SK-N-SH treated with all-trans-retinoic acid at 6 μM for 48 hours (cell line): ENCODE results near the gene PARVB.

Experiments
- ATAC-seq: fragments of 200-7000 bp; cut with Tn5 transposase; 3 replicates; pipeline ENCODE4 v1.9.1; 2020; ENCODE audit warnings: mild to moderate bottlenecking, moderate library complexity
- BACH2 ChIP-seq: fragments of 250-450 bp; sonication (Bioruptor Pico); IDR thresholded peaks from 2 replicates; pipeline ENCODE4 v1.9.0; 2021; ENCODE audit warnings: mild to moderate bottlenecking, borderline replicate concordance
- CSDC2 ChIP-seq: fragments of 250-450 bp; sonication (Bioruptor Pico); IDR thresholded peaks from 2 replicates; pipeline ENCODE4 v1.5.0; 2020; ENCODE audit warnings: mild to moderate bottlenecking, moderate library complexity
- ESRRG ChIP-seq: fragments of 250-450 bp; sonication (Bioruptor Pico); IDR thresholded peaks from 2 replicates; pipeline ENCODE4 v1.6.1; 2021; ENCODE audit warnings: mild to moderate bottlenecking
- GLIS3 ChIP-seq: fragments of 250-450 bp; sonication (Bioruptor Pico); IDR thresholded peaks from 2 replicates; pipeline ENCODE4 v1.5.0; 2020; ENCODE audit warnings: mild to moderate bottlenecking, moderate library complexity
- ISL1 ChIP-seq: fragments of 250-450 bp; sonication (Bioruptor Pico); IDR thresholded peaks from 2 replicates; pipeline ENCODE4 v2.1.2; 2022; ENCODE audit warnings: mild to moderate bottlenecking, moderate library complexity
- OSR1 ChIP-seq: fragments of 250-450 bp; sonication (Bioruptor Pico); IDR thresholded peaks from 2 replicates; pipeline ENCODE4 v1.8.0; 2022; ENCODE audit warnings: moderate library complexity, mild to moderate bottlenecking, inconsistent platforms
- PATZ1 ChIP-seq: fragments of 250-450 bp; sonication (Bioruptor Pico); IDR thresholded peaks from 2 replicates; pipeline ENCODE4 v1.8.0; 2020; ENCODE audit warnings: mild to moderate bottlenecking, moderate library complexity, borderline replicate concordance
- PPARA ChIP-seq: fragments of 250-450 bp; sonication (Bioruptor Pico); IDR thresholded peaks from 2 replicates; pipeline ENCODE4 v1.5.0; 2020; ENCODE audit warnings: mild to moderate bottlenecking, borderline replicate concordance
- RARB ChIP-seq: fragments of 250-450 bp; sonication (Bioruptor Pico); IDR thresholded peaks from 2 replicates; pipeline ENCODE4 v1.8.0; 2021; ENCODE audit warnings: mild to moderate bottlenecking, moderate library complexity
- TCF4 ChIP-seq: fragments of 250-450 bp; sonication (Bioruptor Pico); IDR thresholded peaks from 2 replicates; pipeline ENCODE4 v1.8.0; 2021; ENCODE audit warnings: mild to moderate bottlenecking, moderate library complexity, borderline replicate concordance
- TOX ChIP-seq: fragments of 250-450 bp; sonication (Bioruptor Pico); IDR thresholded peaks from 2 replicates; pipeline ENCODE4 v1.8.0; 2021; ENCODE audit warnings: mild to moderate bottlenecking, moderate library complexity, borderline replicate concordance
- ZFP3 ChIP-seq: fragments of 250-450 bp; sonication (Bioruptor Pico); IDR thresholded peaks from 2 replicates; pipeline ENCODE4 v1.5.0; 2020; ENCODE audit warnings: mild to moderate bottlenecking, moderate library complexity
- ZFP30 ChIP-seq: fragments of 450-650 bp; formaldehyde crosslinking; IDR thresholded peaks from 2 replicates; pipeline ENCODE4 v1.5.0; 2022; ENCODE audit warnings: mild to moderate bottlenecking, moderate library complexity
- ZNF565 ChIP-seq: fragments of 450-650 bp; formaldehyde crosslinking; conservative IDR thresholded peaks from 2 replicates; pipeline ENCODE4 v1.5.0; 2020; ENCODE audit warnings: low read depth, mild to moderate bottlenecking, moderate library complexity
- ZNF8 ChIP-seq: fragments of 450-650 bp; formaldehyde crosslinking; IDR thresholded peaks from 2 replicates; pipeline ENCODE4 v1.5.0; 2020; ENCODE audit warnings: mild to moderate bottlenecking, moderate library complexity
- TF ChIP-seq, protein P1 (sequence below): fragments of 250-450 bp; sonication (Bioruptor Pico); IDR thresholded peaks from 2 replicates; pipeline ENCODE4 v1.5.1; 2021; ENCODE audit warnings: mild to moderate bottlenecking, moderate library complexity
- TF ChIP-seq, protein P2 (sequence below): fragments of 250-450 bp; sonication (Bioruptor Pico); IDR thresholded peaks from 2 replicates; pipeline ENCODE4 v1.5.1; 2020; ENCODE audit warnings: low read depth, mild to moderate bottlenecking, moderate library complexity
- TF ChIP-seq, protein P3 (sequence below): fragments of 250-450 bp; sonication (Bioruptor Pico); IDR thresholded peaks from 2 replicates; pipeline ENCODE4 v1.5.0; 2020; ENCODE audit warnings: mild to moderate bottlenecking, moderate library complexity

PARVB gene

DNA sequence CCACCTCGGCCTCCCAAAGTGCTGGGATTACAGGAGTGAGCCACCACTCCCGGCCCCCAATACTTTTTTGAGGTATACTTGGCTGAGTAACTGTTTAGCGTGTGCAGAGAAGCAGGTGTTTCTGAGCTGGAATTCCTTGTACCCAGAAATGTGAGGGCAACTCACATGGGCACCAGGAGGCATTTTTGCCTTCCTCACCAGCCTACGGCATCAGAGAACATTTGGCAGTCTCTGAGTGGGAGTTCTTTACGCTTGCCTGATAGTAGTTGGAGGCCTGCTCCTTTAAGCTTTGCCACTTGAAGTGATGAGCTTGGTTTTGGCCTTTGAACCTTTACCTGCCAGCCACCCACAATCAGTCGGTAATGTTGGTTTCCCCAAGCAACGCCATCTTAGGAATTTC lies 9.2 kb downstream of the PARVB start:
- ATAC-seq: no peak
- TF ChIP-seq PPARA (CRISPR knock-in tag): no peak
- no peak for TF ChIP-seq GLIS3 (CRISPR knock-in tag)
- no peak for TF ChIP-seq TCF4
- TF ChIP-seq ZFP3 (CRISPR knock-in tag): no peak
- TF ChIP-seq OSR1 (CRISPR knock-in tag): no peak
- TF ChIP-seq, protein P1, sequence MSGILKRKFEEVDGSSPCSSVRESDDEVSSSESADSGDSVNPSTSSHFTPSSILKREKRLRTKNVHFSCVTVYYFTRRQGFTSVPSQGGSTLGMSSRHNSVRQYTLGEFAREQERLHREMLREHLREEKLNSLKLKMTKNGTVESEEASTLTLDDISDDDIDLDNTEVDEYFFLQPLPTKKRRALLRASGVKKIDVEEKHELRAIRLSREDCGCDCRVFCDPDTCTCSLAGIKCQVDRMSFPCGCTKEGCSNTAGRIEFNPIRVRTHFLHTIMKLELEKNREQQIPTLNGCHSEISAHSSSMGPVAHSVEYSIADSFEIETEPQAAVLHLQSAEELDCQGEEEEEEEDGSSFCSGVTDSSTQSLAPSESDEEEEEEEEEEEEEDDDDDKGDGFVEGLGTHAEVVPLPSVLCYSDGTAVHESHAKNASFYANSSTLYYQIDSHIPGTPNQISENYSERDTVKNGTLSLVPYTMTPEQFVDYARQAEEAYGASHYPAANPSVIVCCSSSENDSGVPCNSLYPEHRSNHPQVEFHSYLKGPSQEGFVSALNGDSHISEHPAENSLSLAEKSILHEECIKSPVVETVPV: no peak
- no peak for TF ChIP-seq PATZ1 (CRISPR knock-in tag)
- TF ChIP-seq ESRRG (CRISPR knock-in tag): no peak
- no peak for TF ChIP-seq TOX (CRISPR knock-in tag)
- no peak for TF ChIP-seq ZNF565 (CRISPR knock-in tag)
- TF ChIP-seq ZFP30 (CRISPR knock-in tag): no peak
- TF ChIP-seq RARB (CRISPR knock-in tag): no peak
- TF ChIP-seq BACH2 (CRISPR knock-in tag): no peak
- TF ChIP-seq, protein P2, sequence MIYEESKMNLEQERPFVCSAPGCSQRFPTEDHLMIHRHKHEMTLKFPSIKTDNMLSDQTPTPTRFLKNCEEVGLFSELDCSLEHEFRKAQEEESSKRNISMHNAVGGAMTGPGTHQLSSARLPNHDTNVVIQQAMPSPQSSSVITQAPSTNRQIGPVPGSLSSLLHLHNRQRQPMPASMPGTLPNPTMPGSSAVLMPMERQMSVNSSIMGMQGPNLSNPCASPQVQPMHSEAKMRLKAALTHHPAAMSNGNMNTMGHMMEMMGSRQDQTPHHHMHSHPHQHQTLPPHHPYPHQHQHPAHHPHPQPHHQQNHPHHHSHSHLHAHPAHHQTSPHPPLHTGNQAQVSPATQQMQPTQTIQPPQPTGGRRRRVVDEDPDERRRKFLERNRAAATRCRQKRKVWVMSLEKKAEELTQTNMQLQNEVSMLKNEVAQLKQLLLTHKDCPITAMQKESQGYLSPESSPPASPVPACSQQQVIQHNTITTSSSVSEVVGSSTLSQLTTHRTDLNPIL (CRISPR knock-in tag): no peak
- TF ChIP-seq, protein P3, sequence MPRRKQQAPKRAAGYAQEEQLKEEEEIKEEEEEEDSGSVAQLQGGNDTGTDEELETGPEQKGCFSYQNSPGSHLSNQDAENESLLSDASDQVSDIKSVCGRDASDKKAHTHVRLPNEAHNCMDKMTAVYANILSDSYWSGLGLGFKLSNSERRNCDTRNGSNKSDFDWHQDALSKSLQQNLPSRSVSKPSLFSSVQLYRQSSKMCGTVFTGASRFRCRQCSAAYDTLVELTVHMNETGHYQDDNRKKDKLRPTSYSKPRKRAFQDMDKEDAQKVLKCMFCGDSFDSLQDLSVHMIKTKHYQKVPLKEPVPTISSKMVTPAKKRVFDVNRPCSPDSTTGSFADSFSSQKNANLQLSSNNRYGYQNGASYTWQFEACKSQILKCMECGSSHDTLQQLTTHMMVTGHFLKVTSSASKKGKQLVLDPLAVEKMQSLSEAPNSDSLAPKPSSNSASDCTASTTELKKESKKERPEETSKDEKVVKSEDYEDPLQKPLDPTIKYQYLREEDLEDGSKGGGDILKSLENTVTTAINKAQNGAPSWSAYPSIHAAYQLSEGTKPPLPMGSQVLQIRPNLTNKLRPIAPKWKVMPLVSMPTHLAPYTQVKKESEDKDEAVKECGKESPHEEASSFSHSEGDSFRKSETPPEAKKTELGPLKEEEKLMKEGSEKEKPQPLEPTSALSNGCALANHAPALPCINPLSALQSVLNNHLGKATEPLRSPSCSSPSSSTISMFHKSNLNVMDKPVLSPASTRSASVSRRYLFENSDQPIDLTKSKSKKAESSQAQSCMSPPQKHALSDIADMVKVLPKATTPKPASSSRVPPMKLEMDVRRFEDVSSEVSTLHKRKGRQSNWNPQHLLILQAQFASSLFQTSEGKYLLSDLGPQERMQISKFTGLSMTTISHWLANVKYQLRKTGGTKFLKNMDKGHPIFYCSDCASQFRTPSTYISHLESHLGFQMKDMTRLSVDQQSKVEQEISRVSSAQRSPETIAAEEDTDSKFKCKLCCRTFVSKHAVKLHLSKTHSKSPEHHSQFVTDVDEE (CRISPR knock-in tag): no peak

DNA sequence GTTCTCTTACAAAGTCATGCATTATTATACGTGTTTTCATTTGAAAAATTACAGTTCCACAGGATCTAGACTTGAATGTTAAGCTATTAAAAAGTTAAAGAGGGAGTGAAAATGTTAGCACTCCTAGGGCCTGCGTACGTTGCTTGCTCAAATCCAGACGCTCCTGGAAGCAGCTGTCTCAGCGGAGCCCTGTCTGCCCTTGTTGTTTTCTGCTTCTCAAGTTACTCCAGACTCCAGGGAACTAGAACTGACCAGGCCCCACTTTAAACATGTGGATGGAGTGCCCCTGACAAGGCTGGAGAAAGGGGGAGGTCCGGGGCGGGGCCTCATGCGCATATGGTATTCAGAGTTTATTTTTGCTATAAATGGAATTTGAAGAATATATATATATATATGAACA lies 9.6 kb downstream of the PARVB start:
- no peak for ATAC-seq
- TF ChIP-seq ISL1 (CRISPR knock-in tag) (no peak), OSR1 (CRISPR knock-in tag) (no peak), ESRRG (CRISPR knock-in tag) (no peak), ZNF8 (CRISPR knock-in tag) (no peak), CSDC2 (CRISPR knock-in tag) (no peak), ZNF565 (CRISPR knock-in tag) (no peak)
- TF ChIP-seq, protein P2 (CRISPR knock-in tag): no peak
- TF ChIP-seq, all 23 proteins: peak for 0

GRCh38 chr22:44037519-44038375 lies 13.6 kb downstream of the PARVB start:
- TF ChIP-seq TOX (CRISPR knock-in tag): no peak
- 0 out of 2 replicates have a peak, but pooled peaks have one; percentile 21 for TF ChIP-seq ZFP3 (CRISPR knock-in tag)
- TF ChIP-seq, all 23 proteins: peak for 1
- peak; percentile 100 for ATAC-seq
